ENCODE data around the gene STRA6. TPM values are rescaled to one million over a fixed set of nuclear protein-coding genes. Genes with fewer than 3 reads are reported as not detected.

STRA6 gene
- total RNA-seq, 1 experiment from 2014 or later, result 0.29 TPM

- ChIA-PET CTCF (interaction anchor here (0.7 kb wide), 1 partner anchor 183 kb away, joined by 4 read pairs; no protein-coding TSS in a partner anchor), POLR2A (ENCODE audit: unreplicated experiment) (no interaction called here)
- intact Hi-C loops (cut with micrococcal nuclease), result no loop called here
- H3K4me3 ChIP-seq (ENCODE audit: low read length), result no peak overlapping the region
- no peaks in the 10 kb centered on the region for H3K27me3 ChIP-seq (ENCODE audit: low read length)
- H3F3A ChIP-seq (ENCODE audit: low read length, unreplicated experiment), result peaks cover 5% of the 10 kb centered on the region
- H3K9ac ChIP-seq (ENCODE audit: low read length), result no peak overlapping the region
- H4K20me1 ChIP-seq (ENCODE audit: low read length), result no peaks in the 10 kb centered on the region
- no peaks in the 10 kb centered on the region for H3K79me2 ChIP-seq (ENCODE audit: low read length)
- TF ChIP-seq CTCF (conservative IDR thresholded peaks at IDR 0.05; ENCODE audit: low read depth, low read length) (no peak), EZH2 (IDR thresholded peaks at IDR 0.05; ENCODE audit: low read length, unreplicated experiment) (no peak), EZH2phosphoT487 (IDR thresholded peaks at IDR 0.05; ENCODE audit: borderline replicate concordance, low read length) (no peak)
- DNase-seq, result no peak
- H3K9me3 ChIP-seq (ENCODE audit: low read length), result no peaks in the 10 kb centered on the region
- no peaks in the 10 kb centered on the region for H3K36me3 ChIP-seq (ENCODE audit: low read depth, low read length)
- peaks cover 61% of the 10 kb centered on the region for H3K4me1 ChIP-seq (ENCODE audit: insufficient read depth, low read length)
- H3K4me2 ChIP-seq (ENCODE audit: low read length), result no peak overlapping the region
- BruUV-seq (replicated peaks), result no TSS peak
- H2AFZ ChIP-seq (ENCODE audit: low read length), result no peak overlapping the region
- H3K9me2 ChIP-seq (replicated peaks; ENCODE audit: low read length), result no peaks in the 10 kb centered on the region
- no peak for ATAC-seq
- no peak overlapping the region for H3K27ac ChIP-seq (ENCODE audit: low read length)
These were observed 7.7 kb downstream of the STRA6 start for GRCh38 chr15:74194572-74195559.

GRCh38 chr15:74193905-74194304 lies 8.7 kb downstream of the STRA6 start:
- CTCF ChIA-PET, result interaction anchor here (0.7 kb wide), 1 partner anchor 184 kb away, joined by 4 read pairs; no protein-coding TSS in a partner anchor
- no peak for TF ChIP-seq EZH2phosphoT487 (IDR thresholded peaks at IDR 0.05; ENCODE audit: borderline replicate concordance, low read length)
- no peak for TF ChIP-seq EZH2 (IDR thresholded peaks at IDR 0.05; ENCODE audit: low read length, unreplicated experiment)
- TF ChIP-seq CTCF (conservative IDR thresholded peaks at IDR 0.05; ENCODE audit: low read depth, low read length), result no peak
- H3F3A ChIP-seq (ENCODE audit: low read length, unreplicated experiment), result peaks cover 5% of the 10 kb centered on the region
- no peaks in the 10 kb centered on the region for H3K79me2 ChIP-seq (ENCODE audit: low read length)
- no peak overlapping the region for H3K9ac ChIP-seq (ENCODE audit: low read length)
- intact Hi-C loops (cut with micrococcal nuclease), result no loop called here
- H3K4me3 ChIP-seq (ENCODE audit: low read length), result no peak overlapping the region
- peaks cover 56% of the 10 kb centered on the region for H3K4me1 ChIP-seq (ENCODE audit: insufficient read depth, low read length)
- H3K4me2 ChIP-seq (ENCODE audit: low read length), result 0 out of 2 replicates have a peak overlapping the region, but pooled peaks have one; percentile 9
- no peak overlapping the region for H2AFZ ChIP-seq (ENCODE audit: low read length)
- H3K36me3 ChIP-seq (ENCODE audit: low read depth, low read length), result no peaks in the 10 kb centered on the region
- POLR2A ChIA-PET (ENCODE audit: unreplicated experiment), result interaction anchor here (0.7 kb wide), 1 partner anchor 25 kb away, joined by 3 read pairs; no protein-coding TSS in a partner anchor
- DNase-seq (no peak), ATAC-seq (no peak)
- BruUV-seq (replicated peaks), result no TSS peak
- H4K20me1 ChIP-seq (ENCODE audit: low read length), result no peaks in the 10 kb centered on the region
- H3K27ac ChIP-seq (ENCODE audit: low read length), result peak overlapping the region; percentile 77
- no peaks in the 10 kb centered on the region for H3K27me3 ChIP-seq (ENCODE audit: low read length)
- H3K9me3 ChIP-seq (ENCODE audit: low read length), result no peaks in the 10 kb centered on the region
- no peaks in the 10 kb centered on the region for H3K9me2 ChIP-seq (replicated peaks; ENCODE audit: low read length)
